HG03108 (cell line): ENCODE data around the gene PHF10.

Experiments used
- ATAC-seq: cut with Tn5 transposase; IDR thresholded peaks from one replicate; pipeline ENCODE4 v1.9.1; 2021; ENCODE audit warnings: moderate library complexity; ENCODE audit not compliant: unreplicated experiment

The PHF10 gene

DNA sequence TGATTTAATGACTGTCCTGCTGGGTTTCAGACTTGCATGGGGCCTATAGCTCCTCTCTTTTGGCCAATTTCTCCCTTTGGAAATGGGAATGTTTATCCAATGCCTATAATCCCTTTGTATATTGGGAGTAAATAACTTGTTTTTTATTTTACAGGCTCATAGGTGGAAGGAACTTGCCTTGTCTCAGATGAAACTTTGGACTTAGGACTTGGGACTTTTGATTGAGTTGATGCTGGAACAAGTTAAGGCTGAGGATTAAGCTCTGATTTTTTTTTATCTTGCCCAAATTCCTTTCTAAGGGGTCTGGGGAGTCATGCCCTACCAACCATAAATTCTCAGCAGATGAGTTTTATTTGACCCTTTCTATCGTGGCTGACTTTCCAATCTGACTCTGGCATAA, 46.0 kb downstream of the PHF10 start:
- no peak for ATAC-seq

DNA sequence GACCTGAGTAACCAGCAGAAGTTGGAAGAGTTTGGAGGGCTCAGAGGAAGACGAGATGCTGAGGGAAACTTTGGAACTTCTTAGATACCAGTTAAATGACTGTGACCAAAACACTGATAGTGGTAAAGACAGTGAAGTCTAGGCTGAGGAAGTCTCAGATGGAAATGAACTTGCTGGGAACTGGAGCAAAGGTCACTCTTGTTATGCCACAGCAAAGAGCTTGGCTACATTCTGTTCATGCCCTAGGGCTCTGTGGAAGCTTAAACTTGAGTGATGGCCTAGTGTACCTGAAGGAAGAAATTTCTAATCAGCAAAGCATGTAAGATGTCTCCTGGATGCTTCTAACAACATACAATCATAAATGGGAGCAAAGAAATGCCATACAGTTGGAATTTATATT, 47.2 kb downstream of the PHF10 start:
- no peak for ATAC-seq

DNA sequence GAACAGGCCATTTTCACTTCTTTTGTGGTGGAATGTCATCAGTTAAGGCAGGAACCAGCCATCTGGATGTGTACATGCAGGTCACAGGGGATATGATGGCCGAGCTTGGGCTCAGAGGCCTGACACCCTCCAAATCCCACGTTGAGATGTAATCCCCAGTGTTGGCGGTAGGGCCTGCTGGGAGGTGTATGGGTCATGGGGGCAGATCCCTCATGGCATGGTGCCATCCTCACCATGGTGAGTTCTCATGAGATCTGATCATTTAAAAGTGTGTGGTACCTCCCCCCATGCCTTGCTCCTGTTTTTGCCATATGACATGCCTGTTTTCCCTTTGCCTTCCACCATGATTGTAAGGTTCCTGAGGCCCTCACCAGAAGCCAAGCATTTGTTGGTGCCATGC, 49.3 kb downstream of the PHF10 start:
- no peak for ATAC-seq

DNA sequence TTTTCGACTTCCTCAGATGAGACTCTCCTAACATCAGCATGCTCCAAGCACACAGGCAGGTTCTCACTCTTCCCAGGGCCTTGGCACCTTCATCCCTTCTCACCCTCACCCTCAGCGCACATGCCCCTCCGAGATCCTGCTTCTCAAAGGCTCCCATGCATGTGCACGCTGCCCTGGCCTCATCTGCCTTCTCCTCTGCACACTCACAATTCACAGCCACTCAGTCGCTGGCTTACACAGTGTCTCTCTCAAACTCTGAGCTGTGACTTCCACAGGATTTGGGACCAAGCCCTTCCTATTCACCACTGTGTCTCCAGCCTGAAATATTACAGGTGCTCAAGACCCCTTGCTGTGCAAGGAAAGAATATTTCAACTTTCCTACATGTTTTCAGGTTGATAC, 52.7 kb downstream of the PHF10 start:
- no peak for ATAC-seq

DNA sequence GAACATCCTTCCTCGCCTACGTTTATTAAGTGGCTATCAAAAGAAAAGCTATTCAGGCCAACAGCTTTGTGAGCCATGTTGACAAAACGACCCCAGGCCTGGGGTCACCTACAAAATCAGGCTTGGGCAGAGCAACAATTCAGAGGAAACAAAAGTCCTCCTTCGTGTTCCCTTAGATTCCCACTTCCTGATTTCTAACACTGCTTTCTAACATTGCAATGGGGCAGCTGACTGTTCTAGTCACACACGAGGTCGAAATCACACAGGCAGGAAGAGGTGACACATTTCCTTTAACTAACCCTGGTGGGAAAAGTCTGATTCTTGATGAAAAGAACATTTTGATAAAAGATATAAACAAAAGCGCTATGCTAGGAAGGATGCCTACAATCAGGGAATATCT, 54.4 kb downstream of the PHF10 start:
- no peak for ATAC-seq

DNA sequence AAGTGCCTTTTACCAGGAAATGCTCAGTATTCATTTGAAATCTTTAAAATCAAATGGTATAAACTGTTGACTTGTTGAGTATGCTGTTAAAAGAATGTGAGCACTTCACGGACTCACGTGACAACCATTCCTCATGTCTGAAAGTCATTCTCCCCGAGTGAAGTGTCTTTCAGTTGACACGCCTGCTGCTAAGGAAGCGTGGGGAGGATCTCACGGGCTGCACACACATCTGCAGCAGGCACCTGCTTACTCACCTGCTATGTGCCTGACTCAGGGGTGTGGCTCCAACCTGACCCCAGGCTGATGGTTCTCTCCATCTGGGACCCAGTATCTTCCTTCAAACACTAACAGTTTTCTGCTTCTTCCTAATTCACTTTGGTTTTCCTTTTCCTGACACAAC, 55.2 kb downstream of the PHF10 start:
- ATAC-seq = no peak

DNA sequence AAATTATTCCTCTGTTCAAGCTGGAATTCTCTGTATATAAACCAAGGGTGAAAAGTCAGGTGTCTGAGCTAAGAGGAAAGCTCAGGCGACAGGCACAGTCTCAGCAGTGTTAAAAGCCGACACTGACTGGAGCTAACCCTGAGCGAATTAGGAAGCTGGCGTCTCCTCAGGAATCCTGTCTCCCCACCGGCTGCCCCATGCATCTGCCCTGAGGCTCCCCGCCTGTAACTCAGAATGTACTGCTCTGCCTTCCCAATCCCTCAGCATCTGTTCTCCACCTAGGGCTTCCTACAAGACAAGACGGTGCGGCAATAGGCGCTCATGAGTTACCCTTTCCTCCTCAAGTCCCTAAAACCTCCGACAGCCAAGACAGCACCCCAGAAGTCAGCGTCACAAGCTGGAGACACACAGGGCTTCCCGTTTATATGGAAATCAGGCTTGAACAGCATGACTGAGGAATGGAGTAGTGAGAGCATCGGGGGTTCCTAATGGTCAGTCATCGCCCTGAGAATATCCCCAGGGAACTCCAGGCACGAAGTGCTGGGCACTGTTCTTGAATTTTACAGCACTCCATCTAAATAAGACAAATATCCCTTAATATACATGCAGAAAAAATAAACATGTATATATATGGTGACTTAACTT, 56.0 kb downstream of the PHF10 start:
- ATAC-seq = no peak

DNA sequence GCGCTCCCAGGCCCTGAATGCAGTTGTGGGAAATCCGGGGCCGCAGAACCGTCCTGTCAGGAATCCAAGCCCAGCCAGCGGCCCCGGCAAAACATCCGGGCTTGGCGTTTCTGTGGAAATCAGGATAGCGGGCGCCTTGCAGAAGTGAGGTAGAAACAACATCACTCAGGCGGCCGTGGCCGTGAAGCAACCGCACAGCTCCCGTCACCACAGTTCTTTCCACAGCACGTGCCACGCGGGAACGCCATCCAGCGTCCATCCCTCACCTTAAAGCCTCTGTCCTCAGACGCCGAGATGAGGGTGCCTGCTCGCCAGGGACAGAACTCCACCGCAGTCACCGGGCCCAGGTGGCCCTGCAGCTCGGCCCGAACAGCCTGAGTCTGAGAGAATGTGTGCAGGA, 56.6 kb downstream of the PHF10 start:
- no peak for ATAC-seq

DNA sequence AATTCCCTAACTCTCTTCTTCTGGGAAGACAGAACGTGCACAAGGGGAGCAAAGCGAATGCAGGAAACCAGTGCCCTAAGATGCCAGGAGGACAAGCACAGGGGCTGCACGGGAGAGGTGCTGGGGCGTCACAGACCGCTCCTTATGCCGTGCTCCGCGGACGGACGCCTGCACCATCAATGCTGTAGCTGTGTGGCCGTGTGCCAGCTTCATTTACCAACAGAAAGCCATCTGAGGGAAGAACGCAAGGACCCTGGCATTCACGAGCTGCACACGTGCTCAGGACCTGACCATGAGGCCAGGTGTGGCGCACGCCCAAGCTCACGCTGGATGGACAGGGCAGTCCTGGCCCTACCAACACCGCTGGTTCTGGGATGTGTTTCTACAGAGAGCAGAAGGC, 57.9 kb downstream of the PHF10 start:
- ATAC-seq = no peak

DNA sequence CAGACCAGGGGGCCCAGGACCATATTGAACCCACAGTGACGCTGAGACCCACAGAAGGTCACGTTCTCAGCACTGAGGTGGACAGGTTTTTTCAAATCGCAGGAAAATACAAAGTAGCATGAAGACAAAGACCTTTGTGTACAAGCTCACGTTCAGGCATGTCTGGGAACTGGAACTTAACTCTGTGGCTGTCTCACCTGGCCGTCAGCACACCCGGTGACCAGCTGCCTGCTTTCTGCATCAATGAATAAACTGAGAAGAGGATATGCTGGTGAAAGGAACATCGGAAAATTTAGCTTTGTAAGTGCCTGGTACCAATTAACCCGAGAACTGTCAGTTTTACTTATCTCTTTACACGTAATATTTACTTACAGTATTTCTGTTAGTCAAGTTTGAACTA, 59.0 kb downstream of the PHF10 start:
- ATAC-seq = no peak

DNA sequence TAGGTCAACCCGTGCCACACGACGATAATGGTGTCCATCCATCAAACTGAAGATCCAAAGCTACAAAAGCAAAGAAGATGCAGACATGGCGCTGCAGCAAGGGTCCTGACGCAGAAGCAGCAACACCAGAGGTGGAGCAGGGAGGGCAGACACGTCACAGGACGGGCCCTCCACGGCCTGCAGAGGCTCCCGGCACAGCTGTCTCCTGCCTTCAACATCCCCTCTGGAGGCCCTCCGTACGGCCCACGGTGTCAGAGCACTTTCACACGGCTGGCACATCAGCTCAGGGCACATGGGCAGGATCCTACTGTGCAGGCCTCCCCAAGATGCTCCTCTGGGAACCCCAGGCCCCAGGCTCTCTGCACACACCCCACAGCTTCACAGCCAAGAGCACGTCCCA, 60.1 kb downstream of the PHF10 start:
- no peak for ATAC-seq

DNA sequence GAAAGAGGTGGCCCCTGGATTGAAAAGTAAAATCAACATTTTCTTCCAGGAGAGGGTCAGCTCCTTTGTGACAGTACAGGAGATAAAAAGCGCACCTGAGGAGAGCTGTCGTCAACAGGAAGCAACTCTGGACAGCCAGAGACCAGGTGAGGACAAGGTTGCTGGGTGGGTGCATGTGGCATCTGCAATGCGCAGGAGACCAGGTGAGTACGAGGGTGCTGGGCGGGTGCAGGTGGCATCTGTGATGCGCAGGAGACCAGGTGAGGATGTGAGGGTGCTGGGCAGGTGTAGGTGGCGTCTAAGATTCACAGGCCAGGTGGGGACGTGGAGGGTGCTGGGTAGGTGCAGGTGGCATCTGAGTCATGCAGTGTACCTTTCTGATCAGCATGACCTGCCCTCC, 60.8 kb downstream of the PHF10 start:
- ATAC-seq = no peak

DNA sequence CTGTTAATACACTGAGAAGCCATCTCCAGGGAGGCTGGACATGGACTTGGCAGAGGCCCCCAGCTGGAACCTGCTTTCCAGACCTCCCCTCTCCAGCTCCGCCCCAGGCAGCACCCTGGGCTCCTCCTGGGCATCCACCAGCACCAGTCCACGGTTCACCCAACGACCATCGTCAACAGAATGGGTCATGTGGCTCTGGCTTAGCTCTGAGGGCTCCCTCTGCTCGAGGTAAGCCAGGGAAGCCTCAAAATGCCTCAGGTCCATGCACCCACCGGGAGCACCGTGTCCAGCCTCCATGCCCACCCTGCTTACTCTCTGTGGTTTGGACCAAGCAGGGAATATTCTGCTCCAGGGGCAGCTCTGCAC, 62.9 kb downstream of the PHF10 start:
- no peak for ATAC-seq

DNA sequence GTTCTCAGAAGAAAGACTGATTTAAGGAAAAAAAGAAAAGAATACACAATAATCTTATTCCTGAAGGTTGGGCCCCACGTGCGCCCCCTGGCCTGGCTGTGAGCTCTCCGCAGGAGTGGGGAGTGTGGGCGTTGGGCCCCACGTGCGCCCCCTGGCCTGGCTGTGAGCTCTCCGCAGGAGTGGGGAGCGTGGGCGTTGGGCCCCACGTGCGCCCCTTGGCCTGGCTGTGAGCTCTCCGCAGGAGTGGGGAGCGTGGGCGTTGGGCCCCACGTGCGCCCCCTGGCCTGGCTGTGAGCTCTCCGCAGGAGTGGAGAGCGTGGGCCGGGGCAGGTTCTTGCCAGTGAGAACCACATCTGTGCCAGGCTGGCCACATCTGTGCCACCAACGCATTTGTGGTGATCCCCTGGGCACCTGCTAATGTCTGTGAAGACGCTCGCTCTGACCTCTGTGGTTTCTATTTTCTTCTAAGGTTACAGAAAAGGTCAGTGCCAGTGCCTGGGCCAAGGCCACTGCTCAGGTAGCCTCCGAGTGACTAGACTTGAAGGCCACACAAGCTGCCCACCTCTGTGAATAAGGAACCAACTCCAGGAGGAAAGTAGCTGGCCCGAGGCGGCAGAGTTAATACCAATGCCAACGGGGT, 63.4 kb downstream of the PHF10 start:
- no peak for ATAC-seq

DNA sequence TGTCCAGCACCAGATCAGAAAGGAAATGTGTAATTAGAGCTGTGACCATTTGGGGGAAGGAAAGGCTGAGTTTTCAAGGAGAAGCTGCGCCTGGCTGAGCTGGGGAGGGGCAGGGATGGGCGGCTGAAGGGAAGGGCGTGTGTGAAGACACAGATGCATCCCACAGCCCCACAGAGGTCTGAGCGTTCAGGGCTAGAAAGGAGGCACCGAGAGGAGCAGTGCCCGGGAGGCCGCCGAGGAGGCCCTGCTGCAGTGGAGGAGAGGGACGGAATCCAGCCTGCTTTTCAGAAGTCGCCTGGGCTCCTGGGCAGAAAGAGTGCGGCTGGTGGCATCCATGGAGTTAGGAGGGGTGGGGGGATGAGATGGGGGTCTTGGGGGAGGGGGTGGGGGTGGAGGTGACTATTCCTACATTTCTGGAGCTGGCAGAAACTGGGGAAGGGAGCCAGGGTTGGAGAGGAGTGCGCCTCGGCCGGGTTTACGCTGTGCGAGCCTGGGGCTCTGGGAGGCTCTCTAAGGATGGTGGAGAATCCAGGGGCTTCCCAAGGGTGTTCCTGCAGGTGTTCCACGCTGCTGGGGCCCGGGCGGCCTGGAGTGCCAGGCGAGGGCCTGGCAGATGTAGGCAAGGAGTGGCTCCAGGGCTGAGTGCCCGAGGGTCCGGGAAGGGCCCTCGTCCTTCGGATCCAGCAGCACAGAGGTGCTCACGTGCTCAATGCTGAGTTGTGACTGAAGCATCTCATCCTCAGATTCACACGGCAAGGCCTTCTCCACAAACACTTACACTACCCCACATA, 64.3 kb downstream of the PHF10 start:
- no peak for ATAC-seq

DNA sequence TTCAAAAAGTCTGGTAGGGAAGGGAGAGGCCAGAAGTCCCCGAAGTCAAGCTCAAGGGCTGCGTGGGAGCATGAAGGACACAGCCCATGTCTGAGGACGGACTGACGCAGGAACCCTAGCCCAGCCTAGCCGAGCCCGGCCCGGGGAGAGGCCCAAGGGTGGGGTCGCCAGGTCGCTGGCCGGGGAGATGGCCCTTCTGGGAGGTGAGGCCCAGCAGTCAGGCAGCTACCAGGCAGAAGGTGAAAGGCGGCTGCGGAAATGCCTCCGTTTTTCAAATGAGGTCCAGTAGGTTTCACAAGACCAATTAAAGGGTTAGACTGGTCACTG, 67.1 kb downstream of the PHF10 start:
- no peak for ATAC-seq

DNA sequence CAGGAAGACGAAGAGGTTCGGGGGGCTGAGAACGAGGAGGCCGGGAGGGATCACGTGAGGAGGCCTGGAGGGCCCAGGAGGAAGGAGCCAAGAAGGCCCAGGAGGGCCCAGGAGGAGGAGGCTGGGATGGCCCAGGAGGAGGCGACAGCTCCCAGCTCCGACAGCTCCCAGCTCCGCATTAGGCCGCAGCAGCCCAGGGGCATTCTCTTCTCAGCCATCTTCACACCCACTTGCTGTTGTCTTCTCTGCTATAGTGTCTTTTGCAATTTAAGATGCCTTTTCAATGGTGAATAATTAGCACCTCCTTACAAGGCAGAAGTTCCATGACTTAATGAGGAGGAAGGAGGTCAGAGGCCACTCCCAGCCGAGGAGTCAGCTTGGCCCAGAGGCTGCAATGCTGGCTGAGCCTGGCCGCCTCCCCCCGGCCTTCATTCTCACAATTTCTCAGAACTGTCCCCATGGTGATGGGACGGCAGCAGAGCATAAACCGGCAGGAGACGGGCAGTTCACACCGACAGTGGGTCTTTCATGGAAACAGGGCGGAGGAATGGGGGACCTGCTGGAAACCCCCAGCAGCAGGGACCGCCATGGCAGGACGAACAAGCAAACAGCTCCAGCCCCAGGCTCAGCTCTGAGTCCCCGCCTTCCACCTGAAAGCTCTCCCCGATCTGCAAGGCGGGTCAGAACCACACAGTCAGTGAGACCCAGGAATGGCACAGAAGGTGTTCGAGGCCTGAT, 67.6 kb downstream of the PHF10 start:
- ATAC-seq = no peak

DNA sequence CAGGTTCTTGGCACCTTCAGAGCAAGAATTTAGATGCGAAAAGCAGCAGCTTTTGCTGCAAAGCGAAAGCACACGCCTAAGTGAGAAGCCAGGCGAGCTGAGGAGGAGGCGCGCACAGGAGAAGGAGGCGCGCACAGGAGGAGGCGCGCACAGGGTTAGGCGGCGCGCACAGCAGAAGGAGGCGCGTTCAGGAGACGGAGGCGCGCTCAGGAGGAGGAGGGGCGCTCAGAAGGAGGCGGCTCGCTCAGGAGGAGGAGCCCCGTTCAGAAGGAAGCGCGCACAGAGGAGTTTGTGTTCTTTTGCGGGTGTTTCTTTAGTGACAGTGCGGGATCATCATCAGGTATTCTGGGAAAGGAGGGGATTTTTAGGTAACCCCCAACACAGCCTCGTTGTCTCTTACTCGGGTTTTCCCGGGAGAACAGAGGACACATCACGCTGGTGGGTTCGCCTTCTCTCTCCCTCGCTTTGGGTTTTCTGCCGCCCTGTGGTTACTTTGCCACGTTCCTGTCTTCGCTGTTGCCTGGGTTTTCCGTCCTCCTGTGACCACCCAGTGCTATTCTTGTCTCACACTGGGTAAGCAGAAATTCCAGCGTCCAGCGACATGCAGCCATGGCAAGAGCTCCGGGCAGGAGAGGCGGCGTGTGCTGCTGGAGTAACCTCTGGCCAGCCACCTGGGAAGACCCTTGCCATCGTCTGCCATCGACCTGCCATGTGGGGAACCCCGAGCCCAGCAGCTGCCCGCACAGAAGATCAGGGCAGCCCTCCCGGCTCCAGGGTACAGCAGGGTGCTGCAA, 69.5 kb downstream of the PHF10 start:
- peak; percentile 90 for ATAC-seq
